HuH-7 (cell line): ENCODE measurements around the gene KHDRBS2.
"Not testable (repeated sequence)": the region's sequence is repeated elsewhere in the genome, so short reads cannot be mapped to it uniquely, and the experiment has no call there.

Source experiments
- DNase-seq: peaks from one replicate; pipeline ENCODE4 v3.0.0; 2011; ENCODE audit warnings: low spot score

The KHDRBS2 gene

GRCh38 chr6:61867635-61868034 lies 418.4 kb downstream of the KHDRBS2 start:
- no peak for DNase-seq

- no peak for DNase-seq
Observed at GRCh38 chr6:61857541-61857940, 428.5 kb downstream of the KHDRBS2 start.

GRCh38 chr6:61841958-61842357 lies 444.1 kb downstream of the KHDRBS2 start:
- DNase-seq = no peak

GRCh38 chr6:61835237-61835636 lies 450.8 kb downstream of the KHDRBS2 start:
- no peak for DNase-seq

- no peak for DNase-seq
Observed at GRCh38 chr6:61833176-61833755, 452.8 kb downstream of the KHDRBS2 start.

GRCh38 chr6:61817716-61818115 lies 468.3 kb downstream of the KHDRBS2 start:
- DNase-seq = no peak

- no peak for DNase-seq
Observed at GRCh38 chr6:61810047-61810446, 476.0 kb downstream of the KHDRBS2 start.

GRCh38 chr6:61809004-61809595 lies 476.9 kb downstream of the KHDRBS2 start:
- DNase-seq = no peak

GRCh38 chr6:61787998-61788397 lies 498.0 kb downstream of the KHDRBS2 start:
- DNase-seq = no peak

- not testable (repeated sequence) for DNase-seq
Observed at GRCh38 chr6:61769446-61769845, 516.6 kb downstream of the KHDRBS2 start.

GRCh38 chr6:61755739-61756138 lies 530.3 kb downstream of the KHDRBS2 start:
- DNase-seq = no peak

- DNase-seq = no peak
Observed at GRCh38 chr6:61751986-61752385, 534.0 kb downstream of the KHDRBS2 start.

GRCh38 chr6:61745994-61746393 lies 540.0 kb downstream of the KHDRBS2 start:
- DNase-seq = no peak

- no peak for DNase-seq
Observed at GRCh38 chr6:61711849-61712248, 574.2 kb downstream of the KHDRBS2 start.

GRCh38 chr6:61688165-61688564 lies 597.9 kb downstream of the KHDRBS2 start:
- no peak for DNase-seq

- no peak for DNase-seq
Observed at GRCh38 chr6:61682562-61682961, 603.5 kb downstream of the KHDRBS2 start.

GRCh38 chr6:61679625-61680024 lies 606.4 kb downstream of the KHDRBS2 start:
- no peak for DNase-seq

GRCh38 chr6:61675734-61676133 lies 610.3 kb downstream of the KHDRBS2 start:
- no peak for DNase-seq

GRCh38 chr6:61649845-61650244 lies 636.2 kb downstream of the KHDRBS2 start:
- no peak for DNase-seq

GRCh38 chr6:61640463-61640862 lies 645.6 kb downstream of the KHDRBS2 start:
- no peak for DNase-seq
